Fibroblast of the aortic adventitia (primary cell): ENCODE data around the gene DUSP15. TPM values are rescaled to one million over a fixed set of nuclear protein-coding genes. Genes with fewer than 3 reads are reported as not detected.

Experiments
- DNase-seq: peaks from one replicate; pipeline ENCODE4 v3.0.0-alpha.2; 2010; ENCODE audit warnings: low read depth
- H3K4me3 ChIP-seq: 2 replicates; pipeline ENCODE4 v1.5.1; 2011; ENCODE audit warnings: low read depth, mild to moderate bottlenecking, control low read depth, low read length, moderate library complexity
- total RNA-seq: library from RNA; depleted of rRNA; stranded (reverse); fragments of >200 nt; gene quantifications from 2 replicates; pipeline ENCODE4 v1.2.3, GENCODE V29; 2012; ENCODE audit warnings: low replicate concordance
- TF ChIP-seq, protein P1 (sequence below): IDR thresholded peaks from 2 replicates; pipeline ENCODE4 v1.5.1; 2011; ENCODE audit warnings: mild to moderate bottlenecking, low read length, control low read depth, inconsistent platforms; ENCODE audit not compliant: insufficient read depth

DUSP15 gene
- total RNA-seq, 1 donor, result 9.9 TPM

DNA sequence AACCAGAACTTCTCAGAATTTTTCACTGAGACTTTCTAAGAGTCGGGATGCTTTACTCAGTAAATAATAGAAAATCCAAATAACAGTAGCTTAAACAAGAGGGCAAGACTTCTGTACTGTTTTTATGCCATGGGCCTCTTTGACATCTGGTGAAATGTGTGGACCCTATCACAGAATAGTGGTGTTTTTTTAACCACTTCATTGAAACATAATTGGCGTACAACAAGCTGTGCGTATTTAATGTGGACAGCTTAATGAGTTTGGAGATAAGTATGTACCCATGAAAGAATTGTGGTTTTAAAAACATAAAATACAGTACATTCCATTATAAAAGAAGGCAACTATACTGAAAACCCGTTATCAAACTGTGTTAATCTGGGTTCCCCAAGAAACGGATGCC lies 43.8 kb upstream of the DUSP15 start:
- no peak for DNase-seq
- H3K4me3 ChIP-seq, result no peak overlapping the region
- TF ChIP-seq, protein P1, sequence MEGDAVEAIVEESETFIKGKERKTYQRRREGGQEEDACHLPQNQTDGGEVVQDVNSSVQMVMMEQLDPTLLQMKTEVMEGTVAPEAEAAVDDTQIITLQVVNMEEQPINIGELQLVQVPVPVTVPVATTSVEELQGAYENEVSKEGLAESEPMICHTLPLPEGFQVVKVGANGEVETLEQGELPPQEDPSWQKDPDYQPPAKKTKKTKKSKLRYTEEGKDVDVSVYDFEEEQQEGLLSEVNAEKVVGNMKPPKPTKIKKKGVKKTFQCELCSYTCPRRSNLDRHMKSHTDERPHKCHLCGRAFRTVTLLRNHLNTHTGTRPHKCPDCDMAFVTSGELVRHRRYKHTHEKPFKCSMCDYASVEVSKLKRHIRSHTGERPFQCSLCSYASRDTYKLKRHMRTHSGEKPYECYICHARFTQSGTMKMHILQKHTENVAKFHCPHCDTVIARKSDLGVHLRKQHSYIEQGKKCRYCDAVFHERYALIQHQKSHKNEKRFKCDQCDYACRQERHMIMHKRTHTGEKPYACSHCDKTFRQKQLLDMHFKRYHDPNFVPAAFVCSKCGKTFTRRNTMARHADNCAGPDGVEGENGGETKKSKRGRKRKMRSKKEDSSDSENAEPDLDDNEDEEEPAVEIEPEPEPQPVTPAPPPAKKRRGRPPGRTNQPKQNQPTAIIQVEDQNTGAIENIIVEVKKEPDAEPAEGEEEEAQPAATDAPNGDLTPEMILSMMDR, result no peak

GRCh38 chr20:31913431-31914157 lies 43.3 kb upstream of the DUSP15 start:
- no peak for DNase-seq
- TF ChIP-seq, protein P1, result no peak
- H3K4me3 ChIP-seq, result no peak overlapping the region

GRCh38 chr20:31910071-31910803 lies 39.9 kb upstream of the DUSP15 start:
- no peak overlapping the region for H3K4me3 ChIP-seq
- no peak for DNase-seq
- TF ChIP-seq, protein P1, result no peak

DNA sequence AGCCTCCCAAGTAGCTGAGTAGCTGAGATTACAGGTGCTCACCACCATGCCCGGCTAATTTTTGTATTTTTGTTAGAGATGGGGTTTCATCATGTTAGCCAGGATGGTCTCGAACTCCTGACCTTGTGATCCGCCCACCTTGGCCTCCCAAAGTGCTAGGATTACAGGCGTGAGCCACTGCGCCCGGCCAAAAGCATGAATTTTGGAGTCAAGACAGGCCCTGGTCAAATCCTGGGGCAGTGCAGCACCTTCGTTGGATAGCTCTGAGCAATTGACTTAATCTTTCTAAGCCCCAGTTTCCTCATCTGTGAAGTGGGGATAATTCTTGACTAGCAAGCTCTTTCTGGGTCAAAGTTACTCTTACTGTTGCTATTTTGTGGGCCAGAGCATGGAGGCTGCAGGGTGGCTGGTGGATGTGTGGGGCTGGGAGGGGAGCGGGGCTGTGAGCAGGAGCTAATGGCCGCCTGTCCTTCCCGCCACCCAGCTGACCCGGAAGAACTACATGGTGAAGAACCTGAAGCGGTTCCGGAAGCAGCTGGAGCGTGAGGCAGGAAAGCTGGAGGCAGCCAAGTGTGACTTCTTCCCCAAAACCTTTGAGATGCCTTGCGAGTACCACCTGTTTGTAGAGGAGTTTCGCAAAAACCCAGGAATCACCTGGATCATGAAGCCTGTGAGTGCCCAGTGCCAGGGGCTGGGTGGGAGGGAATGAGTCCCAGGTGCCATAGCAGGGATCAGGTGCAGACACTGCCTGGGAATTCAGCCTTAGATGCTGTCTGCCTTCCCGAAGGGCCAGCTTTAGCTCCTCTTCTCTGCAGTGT lies 39.1 kb upstream of the DUSP15 start:
- TF ChIP-seq, protein P1, result no peak
- H3K4me3 ChIP-seq, result no peak overlapping the region
- DNase-seq, result no peak

GRCh38 chr20:31908424-31908823 lies 38.1 kb upstream of the DUSP15 start:
- DNase-seq, result no peak
- TF ChIP-seq, protein P1, result no peak
- H3K4me3 ChIP-seq, result no peak overlapping the region

GRCh38 chr20:31908016-31908415 lies 37.7 kb upstream of the DUSP15 start:
- TF ChIP-seq, protein P1, result no peak

More at GRCh38 chr20:31908016-31908415, 37.7 kb upstream of the DUSP15 start:
- no peak for DNase-seq
- H3K4me3 ChIP-seq, result no peak overlapping the region
